ENCODE measurements around the gene TTN.

The TTN gene

GRCh38 chr2:178811045-178811444 is 3.8 kb upstream of the TTN start:
- no peak for DNase-seq

GRCh38 chr2:178810422-178810821 is 3.2 kb upstream of the TTN start:
- no peak for DNase-seq

DNA sequence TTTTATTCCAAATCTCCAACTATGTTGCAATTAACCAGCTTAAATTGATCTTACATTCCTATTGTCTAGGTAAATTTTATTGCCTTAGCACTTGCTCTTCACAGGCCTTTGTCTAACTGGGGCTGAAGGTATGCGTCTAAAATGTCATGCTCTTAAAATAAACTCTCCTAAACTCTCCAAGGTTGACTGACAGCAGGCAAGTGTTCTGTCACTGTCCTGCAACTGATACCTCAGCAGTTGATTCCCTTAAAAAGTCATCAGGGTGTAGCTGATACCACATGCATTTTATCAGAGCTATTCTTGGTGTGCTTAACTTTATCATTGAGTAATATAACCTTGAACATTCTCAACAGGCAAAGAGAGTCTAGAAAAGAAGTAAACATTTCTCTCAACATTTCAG is 680 bp downstream of the TTN start:
- DNase-seq, result no peak

- DNase-seq, result no peak
Measured at GRCh38 chr2:178805457-178805856, 1.8 kb downstream of the TTN start.

GRCh38 chr2:178804791-178805190 is 2.4 kb downstream of the TTN start:
- no peak for DNase-seq

GRCh38 chr2:178800510-178800909 is 6.7 kb downstream of the TTN start:
- no peak for DNase-seq

- DNase-seq, result no peak
Measured at GRCh38 chr2:178799305-178799704, 7.9 kb downstream of the TTN start.

GRCh38 chr2:178796079-178796677 is 11.0 kb downstream of the TTN start:
- DNase-seq, result no peak

DNA sequence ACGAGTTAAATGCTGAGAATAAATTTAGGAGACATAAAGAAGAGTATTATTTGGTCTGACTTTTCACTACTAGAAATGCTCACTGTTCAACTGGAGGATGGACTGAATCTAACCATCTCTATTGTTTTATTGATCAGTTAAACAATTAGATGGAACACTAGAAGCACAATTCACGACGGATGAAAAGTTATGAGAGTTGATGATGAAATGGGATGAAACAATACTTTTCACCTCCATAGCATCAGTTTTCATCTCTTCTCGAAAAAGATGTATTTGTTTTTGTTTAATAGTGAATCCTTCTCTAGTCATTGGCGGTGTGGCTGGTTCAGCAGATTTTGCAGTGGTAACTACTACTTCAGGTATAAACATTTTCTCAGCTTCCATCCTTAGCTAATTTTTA is 19.3 kb downstream of the TTN start:
- DNase-seq, result no peak

GRCh38 chr2:178787155-178787554 is 20.1 kb downstream of the TTN start:
- DNase-seq, result no peak

DNA sequence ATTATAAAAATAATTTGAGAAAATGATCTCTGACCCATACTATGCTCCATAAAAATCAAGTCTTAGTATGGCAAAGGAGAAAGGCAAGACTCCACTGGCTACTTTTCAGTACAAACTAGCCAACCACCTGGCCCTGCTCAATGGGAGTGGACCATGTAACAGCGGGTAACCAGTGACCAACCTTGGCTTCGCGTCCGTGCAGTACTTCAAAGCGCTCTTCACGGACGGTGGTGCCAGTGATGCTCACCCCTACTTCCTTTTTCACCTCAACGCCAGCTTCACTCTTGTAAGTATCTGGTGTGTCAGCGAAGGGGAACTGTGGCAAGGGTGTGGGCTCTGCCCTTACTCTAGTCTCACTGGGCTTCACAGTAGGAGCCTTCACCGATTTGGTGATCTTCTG is 23.3 kb downstream of the TTN start:
- DNase-seq, result no peak

DNA sequence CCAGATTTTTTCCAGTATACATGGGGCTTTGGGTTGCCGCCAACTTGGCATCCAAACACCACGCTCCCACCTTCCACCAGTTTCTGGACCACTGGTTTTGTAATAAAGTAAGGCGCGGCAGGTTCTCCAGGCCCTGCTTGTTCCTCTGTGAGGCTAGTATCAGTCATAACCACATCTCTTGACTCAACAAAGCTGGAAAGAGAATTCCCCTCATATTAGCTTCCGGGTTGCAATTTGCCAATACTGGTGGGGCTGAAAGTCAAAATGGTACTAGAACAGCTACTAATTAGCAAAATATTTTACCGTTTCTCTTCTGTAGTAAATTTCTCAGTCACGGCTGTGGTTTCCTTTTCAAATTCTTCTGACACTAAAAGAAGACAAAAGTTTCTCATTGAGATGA is 25.0 kb downstream of the TTN start:
- DNase-seq, result no peak

- no peak for DNase-seq
Measured at GRCh38 chr2:178777577-178777976, 29.6 kb downstream of the TTN start.

DNA sequence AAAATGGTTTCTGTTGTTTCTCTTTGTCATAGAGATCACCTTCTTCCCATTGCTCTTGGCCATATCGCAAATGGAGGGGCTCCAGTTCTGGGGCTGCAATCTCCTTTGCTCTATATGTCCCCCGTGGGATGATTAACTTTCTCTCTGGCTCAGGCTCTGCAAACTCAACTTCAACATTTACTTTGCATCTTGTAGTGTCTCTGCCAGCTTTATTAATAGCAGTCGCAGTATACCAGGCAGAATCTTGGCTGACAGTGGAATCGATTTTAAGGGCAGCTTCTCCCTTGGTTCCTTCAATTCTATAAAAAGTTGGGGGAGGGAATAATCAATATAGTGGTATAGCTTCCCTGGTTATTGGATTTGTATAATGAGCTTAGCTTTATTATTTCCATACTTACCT is 30.5 kb downstream of the TTN start:
- DNase-seq, result no peak

- DNase-seq, result no peak
Measured at GRCh38 chr2:178775975-178776374, 31.2 kb downstream of the TTN start.

DNA sequence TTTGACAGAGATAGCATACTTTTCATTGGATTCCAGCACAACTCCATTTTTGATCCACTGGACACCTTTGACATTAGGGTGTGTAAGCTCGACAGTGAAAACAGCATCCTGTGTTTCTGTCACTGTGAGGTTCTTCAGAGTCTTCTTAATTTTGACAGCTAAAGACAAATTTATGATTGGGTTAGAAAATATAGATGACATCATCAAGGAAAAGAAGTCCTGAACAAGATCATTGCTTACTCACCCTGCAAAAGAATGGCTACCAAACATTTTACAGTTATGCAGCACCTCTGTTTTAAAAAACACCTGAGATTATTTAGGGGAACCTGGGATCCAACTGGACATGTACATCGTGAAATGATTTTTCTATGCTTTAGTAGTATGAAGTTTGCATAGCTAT is 36.7 kb downstream of the TTN start:
- DNase-seq, result no peak

- no peak for DNase-seq
Measured at GRCh38 chr2:178767094-178768060, 39.8 kb downstream of the TTN start.

DNA sequence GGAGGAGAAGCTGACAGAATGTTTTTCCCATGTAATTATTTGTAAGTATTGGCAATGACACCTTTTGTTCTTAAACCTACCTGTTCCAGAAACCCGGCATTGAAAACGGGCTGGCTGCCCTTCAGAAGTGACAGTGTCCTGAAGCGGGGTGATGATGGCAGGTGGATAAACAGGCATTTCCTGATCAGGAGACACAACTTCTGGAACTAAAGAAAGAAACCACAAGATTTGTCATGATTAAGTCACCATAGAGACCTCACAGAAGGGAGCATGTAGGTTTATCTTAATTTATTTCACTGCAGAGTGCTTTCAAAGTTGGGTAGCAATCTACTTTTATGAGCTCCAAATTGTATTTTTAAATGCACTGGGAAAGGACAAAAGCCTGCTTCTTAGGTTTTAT is 43.1 kb downstream of the TTN start:
- no peak for DNase-seq

- DNase-seq, result peak; percentile 7
Measured at GRCh38 chr2:178761759-178762371, 45.4 kb downstream of the TTN start.

DNA sequence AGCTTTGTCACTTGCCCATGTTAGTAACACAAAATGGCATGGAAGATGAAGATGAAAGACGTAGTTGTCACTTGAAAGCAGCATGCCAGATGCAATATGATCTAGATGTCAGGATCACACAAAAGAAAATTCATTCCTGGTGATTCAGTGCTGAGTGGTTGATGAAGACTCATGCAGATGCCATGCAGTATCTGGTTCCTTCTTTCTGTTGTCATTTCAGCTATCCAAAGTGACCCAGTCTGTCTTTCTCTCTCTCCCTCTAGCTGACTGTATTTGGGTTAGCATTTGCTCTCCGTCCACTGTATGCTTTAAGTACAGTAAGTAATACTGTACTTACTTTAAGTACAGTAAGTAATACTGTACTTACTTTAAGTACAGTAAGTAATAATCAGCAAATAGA is 50.4 kb downstream of the TTN start:
- peak; percentile 8 for DNase-seq

DNA sequence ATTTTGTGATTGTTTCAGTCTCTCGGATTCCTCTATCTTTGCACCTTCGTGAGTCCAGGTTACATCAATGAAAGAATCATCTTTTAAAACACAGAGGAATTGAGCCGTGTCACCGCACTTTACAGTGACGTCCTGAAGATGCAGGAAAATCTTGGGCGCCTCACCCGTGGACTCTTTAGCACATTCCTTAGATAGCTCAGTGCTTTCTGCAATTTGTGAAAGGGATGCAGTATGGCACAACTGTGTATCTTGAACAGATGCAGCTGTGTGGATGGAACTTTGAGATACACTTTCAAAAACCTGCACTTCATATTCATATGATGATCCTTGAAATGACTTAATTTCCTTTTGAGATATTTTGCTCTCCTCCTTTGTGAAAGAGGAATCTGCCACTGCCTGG is 50.9 kb downstream of the TTN start:
- DNase-seq, result no peak

DNA sequence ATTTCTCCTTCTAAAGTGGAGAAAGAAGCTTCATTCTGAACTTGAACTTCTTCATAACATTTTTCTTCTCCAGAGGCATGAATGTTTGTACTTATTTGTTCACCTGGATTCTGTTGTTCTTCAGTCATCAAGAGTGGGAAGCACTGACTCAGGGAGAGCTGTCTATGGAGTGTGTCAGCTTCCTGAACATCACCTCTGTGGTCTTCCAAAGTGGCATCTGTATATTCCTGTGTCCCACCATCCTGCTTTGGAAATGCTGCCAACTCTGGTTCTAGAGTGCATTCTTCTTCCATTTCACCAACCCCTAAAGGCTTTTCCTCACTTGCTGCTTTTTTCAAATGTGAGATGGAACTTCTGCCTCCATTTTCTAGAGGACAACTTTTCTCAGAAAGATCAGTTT is 59.5 kb downstream of the TTN start:
- no peak for DNase-seq

- no peak for DNase-seq
Measured at GRCh38 chr2:178734518-178734917, 72.7 kb downstream of the TTN start.

DNA sequence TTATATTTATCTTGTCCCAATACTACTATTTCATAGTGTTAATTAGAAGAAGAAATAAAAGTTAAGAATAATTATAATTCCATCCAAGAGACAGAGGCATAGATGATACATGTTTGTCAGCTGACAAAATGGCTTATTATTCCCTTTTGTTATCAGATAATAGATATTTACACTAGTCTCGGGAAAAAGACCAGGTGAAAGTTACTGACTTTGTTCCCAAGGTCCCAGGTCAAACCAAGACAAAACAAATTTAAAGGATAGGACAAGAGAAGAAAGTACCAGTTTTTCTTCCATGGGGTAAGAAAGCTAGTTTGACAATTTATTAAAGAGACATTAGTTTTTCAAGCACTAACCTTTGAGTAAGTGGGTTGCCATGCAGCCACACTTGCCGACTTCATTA is 73.2 kb downstream of the TTN start:
- no peak for DNase-seq

All from 8988T (cell line).